Panc1 (cell line): ENCODE results near the gene GPR83. TPM values are rescaled to one million over a fixed set of nuclear protein-coding genes. Genes with fewer than 3 reads are reported as not detected.
"Not testable (repeated sequence)": the region's sequence is repeated elsewhere in the genome, so short reads cannot be mapped to it uniquely, and the experiment has no call there.

Source experiments
- ATAC-seq: fragments of 200-7000 bp; cut with Tn5 transposase; 2 replicates; pipeline ENCODE4 v1.9.1; 2020; ENCODE audit warnings: mild to moderate bottlenecking, moderate library complexity
- BruUV-seq: library from RNA; stranded (reverse); fragments of 400-500 nt; replicated peaks from 2 replicates; lab custom pipeline; 2021; lab: Mats Ljungman, UMichigan
- CTCF ChIA-PET: fragments of 300-600 bp; sonication (Branson Sonifier 250); formaldehyde crosslinking; loops from one replicate; lab custom pipeline; 2022; ENCODE audit warnings: antibody characterized with exemption; lab: Charles Lee
- POLR2A ChIA-PET: fragments of 300-600 bp; sonication (Branson Sonifier 250); formaldehyde crosslinking; loops from one replicate; lab custom pipeline; 2022; ENCODE audit warnings: antibody characterized with exemption; lab: Charles Lee
- DNase-seq: peaks from one replicate; pipeline ENCODE4 v3.0.0-alpha.2; 2010; ENCODE audit warnings: low read depth, low spot score
- H3K27ac ChIP-seq: 2 replicates; pipeline ENCODE4 v1.5.1; 2011; ENCODE audit warnings: mild to moderate bottlenecking, low read length, inconsistent platforms
- H3K27me3 ChIP-seq: fragments of 200-500 bp; sonication (Bioruptor generic); 2 replicates; pipeline ENCODE4 v1.6.0; 2014; ENCODE audit warnings: low read length, inconsistent platforms; ENCODE audit not compliant: control insufficient read depth, insufficient read depth
- H3K36me3 ChIP-seq: fragments of 200-500 bp; sonication (Bioruptor generic); 2 replicates; pipeline ENCODE4 v1.5.1; 2014; ENCODE audit warnings: inconsistent platforms, mild to moderate bottlenecking, low read length, moderate library complexity; ENCODE audit not compliant: control insufficient read depth, insufficient read depth
- H3K4me1 ChIP-seq: 2 replicates; pipeline ENCODE4 v1.5.1; 2011; ENCODE audit warnings: inconsistent platforms, mild to moderate bottlenecking, low read length, moderate library complexity; ENCODE audit not compliant: control insufficient read depth, insufficient read depth
- H3K4me3 ChIP-seq, 2 experiments: 2 replicates each; pipeline ENCODE4 v1.5.1; 2011 to 2012; ENCODE audit warnings: low read depth in 2 of 2, low read length in 2 of 2, mild to moderate bottlenecking in 2 of 2, inconsistent platforms in 1 of 2, moderate library complexity in 1 of 2
- H3K9me3 ChIP-seq: fragments of 200-500 bp; sonication (Bioruptor generic); 2 replicates; pipeline ENCODE4 v1.5.1; 2014; ENCODE audit warnings: low read depth, mild to moderate bottlenecking, inconsistent platforms, low read length, moderate library complexity; ENCODE audit not compliant: control insufficient read depth, insufficient read depth
- POLR2AphosphoS5 ChIP-seq: IDR thresholded peaks from 2 replicates; pipeline ENCODE4 v1.6.1; 2012; ENCODE audit warnings: mild to moderate bottlenecking, low read depth, low read length, moderate library complexity
- SIN3A ChIP-seq: IDR thresholded peaks from 2 replicates; pipeline ENCODE4 v1.6.1; 2012; ENCODE audit warnings: low read depth, mild to moderate bottlenecking, low read length, moderate library complexity, borderline replicate concordance; ENCODE audit not compliant: insufficient read depth
- TCF7L2 ChIP-seq: IDR thresholded peaks from 2 replicates; pipeline ENCODE4 v1.6.1; 2011; ENCODE audit warnings: mild to moderate bottlenecking, low read depth, low read length, inconsistent platforms
- in situ Hi-C: cut with HindIII; loops from 2 replicates; pipeline ENCODE4 v1.10.0; 2016; ENCODE audit warnings: low sequenced_read_pairs, low pct_unique_long_range_greater_than_20kb
- intact Hi-C: fragments of 100-400 bp; cut with micrococcal nuclease; formaldehyde crosslinking; loops from one replicate; pipeline ENCODE4 v1.10.0; 2022; ENCODE audit not compliant: unreplicated experiment
- total RNA-seq: library from RNA; stranded (reverse); gene quantifications from one replicate; pipeline ENCODE4 v1.2.1, GENCODE V29; 2021; ENCODE audit not compliant: unreplicated experiment
- TF ChIP-seq, protein P1 (sequence below), 2 experiments: IDR thresholded peaks; 2 replicates each; pipeline ENCODE4 v1.6.1; 2011 to 2012; ENCODE audit warnings: low read depth in 2 of 2, control low read depth in 1 of 2, low read length in 1 of 2, mild to moderate bottlenecking in 1 of 2, moderate library complexity in 1 of 2; ENCODE audit not compliant: insufficient read depth in 1 of 2
- TF ChIP-seq, protein P2 (sequence below): fragments of 450-650 bp; IDR thresholded peaks from 2 replicates; pipeline ENCODE4 v1.5.1; 2017; ENCODE audit warnings: mild to moderate bottlenecking

The GPR83 gene
- total RNA-seq, 1 experiment from 2014 or later, result 0.05 TPM

DNA sequence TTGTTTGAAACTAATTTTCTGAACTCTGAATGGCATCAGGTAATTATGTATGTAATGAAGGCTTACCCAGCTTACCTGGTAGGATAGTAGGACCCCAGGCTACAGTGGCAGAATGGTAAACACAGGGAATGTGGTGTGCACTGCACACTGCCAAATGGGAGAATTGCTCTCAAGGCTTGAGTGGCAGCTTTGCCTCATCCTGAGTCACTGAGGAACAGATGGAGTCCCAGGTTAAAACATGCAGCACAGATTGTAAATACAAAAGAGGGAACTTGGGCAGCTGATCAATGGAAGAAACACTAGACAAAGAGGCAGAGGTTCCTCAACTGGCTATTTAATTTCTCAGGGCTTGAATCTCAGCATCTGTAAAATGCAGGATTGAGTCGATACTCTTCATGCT, 24.4 kb downstream of the GPR83 start:
- 0 out of 2 replicates have a peak, but pooled peaks cover 2% of the 10 kb centered on the region for H3K27me3 ChIP-seq
- in situ Hi-C loops, result no loop called here
- intact Hi-C loops, result no loop called here
- POLR2A ChIA-PET, result no interaction called here
- no peak overlapping the region for H3K27ac ChIP-seq
- CTCF ChIA-PET, result no interaction called here
- DNase-seq (no peak), ATAC-seq (no peak)
- H3K36me3 ChIP-seq, result no peaks in the 10 kb centered on the region
- TF ChIP-seq SIN3A (no peak), POLR2AphosphoS5 (no peak), TCF7L2 (no peak)
- TF ChIP-seq, protein P1, sequence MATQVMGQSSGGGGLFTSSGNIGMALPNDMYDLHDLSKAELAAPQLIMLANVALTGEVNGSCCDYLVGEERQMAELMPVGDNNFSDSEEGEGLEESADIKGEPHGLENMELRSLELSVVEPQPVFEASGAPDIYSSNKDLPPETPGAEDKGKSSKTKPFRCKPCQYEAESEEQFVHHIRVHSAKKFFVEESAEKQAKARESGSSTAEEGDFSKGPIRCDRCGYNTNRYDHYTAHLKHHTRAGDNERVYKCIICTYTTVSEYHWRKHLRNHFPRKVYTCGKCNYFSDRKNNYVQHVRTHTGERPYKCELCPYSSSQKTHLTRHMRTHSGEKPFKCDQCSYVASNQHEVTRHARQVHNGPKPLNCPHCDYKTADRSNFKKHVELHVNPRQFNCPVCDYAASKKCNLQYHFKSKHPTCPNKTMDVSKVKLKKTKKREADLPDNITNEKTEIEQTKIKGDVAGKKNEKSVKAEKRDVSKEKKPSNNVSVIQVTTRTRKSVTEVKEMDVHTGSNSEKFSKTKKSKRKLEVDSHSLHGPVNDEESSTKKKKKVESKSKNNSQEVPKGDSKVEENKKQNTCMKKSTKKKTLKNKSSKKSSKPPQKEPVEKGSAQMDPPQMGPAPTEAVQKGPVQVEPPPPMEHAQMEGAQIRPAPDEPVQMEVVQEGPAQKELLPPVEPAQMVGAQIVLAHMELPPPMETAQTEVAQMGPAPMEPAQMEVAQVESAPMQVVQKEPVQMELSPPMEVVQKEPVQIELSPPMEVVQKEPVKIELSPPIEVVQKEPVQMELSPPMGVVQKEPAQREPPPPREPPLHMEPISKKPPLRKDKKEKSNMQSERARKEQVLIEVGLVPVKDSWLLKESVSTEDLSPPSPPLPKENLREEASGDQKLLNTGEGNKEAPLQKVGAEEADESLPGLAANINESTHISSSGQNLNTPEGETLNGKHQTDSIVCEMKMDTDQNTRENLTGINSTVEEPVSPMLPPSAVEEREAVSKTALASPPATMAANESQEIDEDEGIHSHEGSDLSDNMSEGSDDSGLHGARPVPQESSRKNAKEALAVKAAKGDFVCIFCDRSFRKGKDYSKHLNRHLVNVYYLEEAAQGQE (IDR thresholded peaks at IDR 0.05; ENCODE audit: insufficient read depth in 1 of 2, low read depth in 2 of 2, low read length in 1 of 2), result no peak
- TF ChIP-seq, protein P2, sequence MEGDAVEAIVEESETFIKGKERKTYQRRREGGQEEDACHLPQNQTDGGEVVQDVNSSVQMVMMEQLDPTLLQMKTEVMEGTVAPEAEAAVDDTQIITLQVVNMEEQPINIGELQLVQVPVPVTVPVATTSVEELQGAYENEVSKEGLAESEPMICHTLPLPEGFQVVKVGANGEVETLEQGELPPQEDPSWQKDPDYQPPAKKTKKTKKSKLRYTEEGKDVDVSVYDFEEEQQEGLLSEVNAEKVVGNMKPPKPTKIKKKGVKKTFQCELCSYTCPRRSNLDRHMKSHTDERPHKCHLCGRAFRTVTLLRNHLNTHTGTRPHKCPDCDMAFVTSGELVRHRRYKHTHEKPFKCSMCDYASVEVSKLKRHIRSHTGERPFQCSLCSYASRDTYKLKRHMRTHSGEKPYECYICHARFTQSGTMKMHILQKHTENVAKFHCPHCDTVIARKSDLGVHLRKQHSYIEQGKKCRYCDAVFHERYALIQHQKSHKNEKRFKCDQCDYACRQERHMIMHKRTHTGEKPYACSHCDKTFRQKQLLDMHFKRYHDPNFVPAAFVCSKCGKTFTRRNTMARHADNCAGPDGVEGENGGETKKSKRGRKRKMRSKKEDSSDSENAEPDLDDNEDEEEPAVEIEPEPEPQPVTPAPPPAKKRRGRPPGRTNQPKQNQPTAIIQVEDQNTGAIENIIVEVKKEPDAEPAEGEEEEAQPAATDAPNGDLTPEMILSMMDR, result no peak
- H3K9me3 ChIP-seq, result no peaks in the 10 kb centered on the region
- no peaks in the 10 kb centered on the region for H3K4me1 ChIP-seq
- H3K4me3 ChIP-seq, result no peak overlapping the region
- no TSS peak for BruUV-seq

DNA sequence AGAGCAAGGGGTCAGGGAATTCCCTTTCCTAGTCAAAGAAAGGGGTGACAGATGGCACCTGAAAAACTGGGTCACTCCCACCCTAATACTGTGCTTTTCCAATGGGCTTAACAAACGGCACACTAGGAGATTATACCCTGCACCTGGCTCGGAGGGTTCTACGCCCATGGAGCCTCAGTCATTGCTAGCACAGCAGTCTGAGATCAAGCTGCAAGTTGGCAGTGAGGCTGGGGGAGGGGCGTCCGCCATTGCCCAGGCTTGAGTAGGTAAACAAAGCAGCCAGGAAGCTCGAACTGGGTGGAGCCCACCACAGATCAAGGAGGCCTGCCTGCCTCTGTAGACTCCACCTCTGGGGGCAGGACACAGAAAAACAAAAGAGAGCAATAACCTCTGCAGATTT, 30.6 kb downstream of the GPR83 start:
- BruUV-seq, H3K9me3 ChIP-seq, H3K27me3 ChIP-seq, H3K27ac ChIP-seq, POLR2A ChIA-PET, CTCF ChIA-PET, H3K4me1 ChIP-seq, intact Hi-C loops, in situ Hi-C loops, DNase-seq, ATAC-seq, H3K4me3 ChIP-seq, H3K36me3 ChIP-seq: not testable (repeated sequence)

DNA sequence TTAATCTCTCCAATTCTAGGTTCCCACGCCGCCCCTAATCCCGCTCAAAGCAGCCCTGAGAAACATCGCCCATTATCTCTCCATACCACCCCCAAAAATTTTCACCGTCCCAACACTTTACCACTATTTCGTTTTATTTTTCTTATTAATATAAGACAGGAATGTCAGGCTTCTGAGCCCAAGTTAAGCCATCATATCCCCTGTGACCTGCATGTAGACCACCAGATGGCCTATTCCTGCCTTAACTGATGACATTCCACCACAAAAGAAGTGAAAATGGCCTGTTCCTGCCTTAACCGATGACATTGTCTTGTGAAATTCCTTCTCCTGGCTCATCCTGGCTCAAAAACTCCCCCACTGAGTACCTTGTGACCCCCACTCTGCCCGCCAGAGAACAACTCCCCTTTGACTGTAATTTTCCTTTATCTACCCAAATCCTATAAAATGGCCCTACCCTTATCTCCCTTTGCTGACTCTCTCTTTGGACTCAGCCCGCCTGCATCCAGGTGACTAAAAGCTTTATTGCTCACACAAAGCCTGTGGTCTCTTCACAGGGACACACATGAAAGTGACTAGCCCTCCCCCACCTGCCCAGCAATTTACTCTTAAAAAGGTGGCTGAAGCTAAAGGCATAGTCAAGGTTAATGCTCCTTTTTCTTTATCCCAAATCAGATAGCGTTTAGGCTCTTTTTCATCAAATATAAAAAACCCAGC, 50.2 kb downstream of the GPR83 start:
- DNase-seq, BruUV-seq, intact Hi-C loops: not testable (repeated sequence)

DNA sequence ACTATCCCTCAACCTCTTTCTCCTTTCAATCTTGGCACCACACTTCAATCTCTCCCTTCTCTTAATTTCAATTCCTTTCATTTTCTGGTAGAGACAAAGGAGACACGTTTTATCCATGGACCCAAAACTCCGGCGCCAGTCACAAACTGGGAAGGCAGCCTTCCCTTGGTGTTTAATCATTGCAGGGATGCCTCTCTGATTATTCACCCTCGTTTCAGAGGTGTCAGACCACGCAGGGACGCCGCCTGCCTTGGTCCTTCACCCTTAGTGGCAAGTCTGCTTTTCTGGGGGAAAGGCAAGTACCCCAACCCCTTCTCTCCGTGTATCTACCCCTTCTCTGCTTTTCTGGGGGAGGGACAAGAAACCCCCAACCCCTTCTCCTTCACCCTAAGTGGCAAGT, 54.9 kb downstream of the GPR83 start:
- H3K27ac ChIP-seq, in situ Hi-C loops, H3K4me3 ChIP-seq, CTCF ChIA-PET, POLR2A ChIA-PET, BruUV-seq, H3K9me3 ChIP-seq, H3K4me1 ChIP-seq, H3K36me3 ChIP-seq, intact Hi-C loops, ATAC-seq, DNase-seq, H3K27me3 ChIP-seq: not testable (repeated sequence)

More for the DNA sequence above, 50.2 kb downstream of the GPR83 start:
- POLR2A ChIA-PET, H3K9me3 ChIP-seq, ATAC-seq, in situ Hi-C loops, H3K4me1 ChIP-seq, H3K27ac ChIP-seq, H3K27me3 ChIP-seq, H3K4me3 ChIP-seq, CTCF ChIA-PET, H3K36me3 ChIP-seq: not testable (repeated sequence)
